HG02610 (cell line): ENCODE data around the gene GNRHR.
"Not testable (repeated sequence)": the region's sequence is repeated elsewhere in the genome, so short reads cannot be mapped to it uniquely, and the experiment has no call there.

Experiments used
- ATAC-seq: cut with Tn5 transposase; IDR thresholded peaks from one replicate; pipeline ENCODE4 v1.9.1; 2021; ENCODE audit warnings: mild to moderate bottlenecking, moderate library complexity; ENCODE audit not compliant: unreplicated experiment

GNRHR gene

GRCh38 chr4:67754288-67754687 is at the start of gene GNRHR:
GNRHR (minus strand) TSS chr4:67754388; CDS start chr4:67754335, 53 bp downstream.
- ATAC-seq = no peak

- ATAC-seq = no peak
These were observed 42.6 kb upstream of the GNRHR start for GRCh38 chr4:67796810-67797209.

GRCh38 chr4:67790721-67791120 is 36.5 kb upstream of the GNRHR start:
- no peak for ATAC-seq

GRCh38 chr4:67787311-67787710 is 33.1 kb upstream of the GNRHR start:
- no peak for ATAC-seq

- ATAC-seq = peak; percentile 53
These were observed 31.3 kb upstream of the GNRHR start for GRCh38 chr4:67785528-67785927.

GRCh38 chr4:67779631-67780030 is 25.4 kb upstream of the GNRHR start:
- no peak for ATAC-seq

GRCh38 chr4:67776746-67777145 is 22.6 kb upstream of the GNRHR start:
- ATAC-seq = no peak

- no peak for ATAC-seq
These were observed 16.2 kb upstream of the GNRHR start for GRCh38 chr4:67770422-67770821.

GRCh38 chr4:67765928-67766327 is 11.7 kb upstream of the GNRHR start:
- no peak for ATAC-seq

GRCh38 chr4:67765401-67765800 is 11.2 kb upstream of the GNRHR start:
- no peak for ATAC-seq

- ATAC-seq = no peak
These were observed 10.0 kb upstream of the GNRHR start for GRCh38 chr4:67764183-67764582.

GRCh38 chr4:67762086-67762485 is 7.9 kb upstream of the GNRHR start:
- peak; percentile 100 for ATAC-seq

- ATAC-seq = not testable (repeated sequence)
These were observed 2.8 kb upstream of the GNRHR start for GRCh38 chr4:67756991-67757390.

- ATAC-seq = no peak
These were observed 1.8 kb upstream of the GNRHR start for GRCh38 chr4:67755974-67756373.

- ATAC-seq = no peak
These were observed 2.9 kb downstream of the GNRHR start for GRCh38 chr4:67751260-67751659.

- ATAC-seq = no peak
These were observed 3.5 kb downstream of the GNRHR start for GRCh38 chr4:67750691-67751090.

- no peak for ATAC-seq
These were observed 4.9 kb downstream of the GNRHR start for GRCh38 chr4:67749286-67749685.

- ATAC-seq = peak; percentile 46
These were observed 7.2 kb downstream of the GNRHR start for GRCh38 chr4:67746797-67747495.

- ATAC-seq = no peak
These were observed 9.5 kb downstream of the GNRHR start for GRCh38 chr4:67744561-67745283.

- ATAC-seq = no peak
These were observed 11.0 kb downstream of the GNRHR start for GRCh38 chr4:67743194-67743593.

GRCh38 chr4:67736262-67736661 is 17.9 kb downstream of the GNRHR start:
- ATAC-seq = no peak

- ATAC-seq = no peak
These were observed 18.9 kb downstream of the GNRHR start for GRCh38 chr4:67735325-67735724.
